ENCODE data around the gene SF3B2.

DNA sequence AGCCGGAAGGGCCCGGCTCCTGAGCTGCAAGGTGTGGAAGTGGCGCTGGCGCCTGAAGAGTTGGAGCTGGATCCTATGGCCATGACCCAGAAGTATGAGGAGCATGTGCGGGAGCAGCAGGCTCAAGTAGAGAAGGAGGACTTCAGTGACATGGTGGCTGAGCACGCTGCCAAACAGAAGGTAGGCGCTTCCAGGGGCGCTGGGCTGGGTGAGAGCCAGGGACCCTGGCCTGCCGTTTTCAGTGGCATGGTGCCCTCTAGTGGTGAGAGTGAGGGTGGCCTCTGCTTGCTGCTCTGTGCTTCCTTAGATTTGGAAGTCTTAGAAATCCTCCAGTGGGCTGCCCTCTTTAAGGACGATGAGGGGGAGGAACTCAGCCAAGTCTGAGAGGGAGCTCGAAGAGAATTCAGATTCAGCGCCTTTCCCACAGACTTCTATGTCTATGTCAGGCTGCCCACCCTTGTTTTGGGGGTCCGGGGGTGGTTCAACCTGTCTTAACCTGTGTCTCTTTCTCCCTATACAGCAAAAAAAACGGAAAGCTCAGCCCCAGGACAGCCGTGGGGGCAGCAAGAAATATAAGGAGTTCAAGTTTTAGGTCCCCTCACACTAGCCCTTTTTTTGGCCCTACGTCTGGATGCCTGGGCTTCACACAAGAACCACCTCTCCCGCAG lies 16.1 kb downstream of the SF3B2 start:
- TF ChIP-seq POLR2A (IDR thresholded peaks at IDR 0.05; ENCODE audit: low read length) (no peak), GATA1 (IDR thresholded peaks at IDR 0.05; ENCODE audit: low read depth, low read length) (no peak)
